ENCODE data around the gene APOLD1. TPM values are rescaled to one million over a fixed set of nuclear protein-coding genes. Genes with fewer than 3 reads are reported as not detected.
A peak's percentile ranks its signal among the peaks of the same experiment; 100 is the strongest.
"Not testable (repeated sequence)": the region's sequence is repeated elsewhere in the genome, so short reads cannot be mapped to it uniquely, and the experiment has no call there.

The APOLD1 gene
- total RNA-seq, 1 donor from 2014 or later = 10.5 TPM

- peaks cover 33% of the 10 kb centered on the region for H3K4me1 Mint-ChIP-seq (ENCODE audit: unreplicated experiment)
- H3K27ac Mint-ChIP-seq (ENCODE audit: unreplicated experiment) = no peak overlapping the region
- no peak overlapping the region for H3K4me3 Mint-ChIP-seq (ENCODE audit: unreplicated experiment)
- TF ChIP-seq, protein P1, sequence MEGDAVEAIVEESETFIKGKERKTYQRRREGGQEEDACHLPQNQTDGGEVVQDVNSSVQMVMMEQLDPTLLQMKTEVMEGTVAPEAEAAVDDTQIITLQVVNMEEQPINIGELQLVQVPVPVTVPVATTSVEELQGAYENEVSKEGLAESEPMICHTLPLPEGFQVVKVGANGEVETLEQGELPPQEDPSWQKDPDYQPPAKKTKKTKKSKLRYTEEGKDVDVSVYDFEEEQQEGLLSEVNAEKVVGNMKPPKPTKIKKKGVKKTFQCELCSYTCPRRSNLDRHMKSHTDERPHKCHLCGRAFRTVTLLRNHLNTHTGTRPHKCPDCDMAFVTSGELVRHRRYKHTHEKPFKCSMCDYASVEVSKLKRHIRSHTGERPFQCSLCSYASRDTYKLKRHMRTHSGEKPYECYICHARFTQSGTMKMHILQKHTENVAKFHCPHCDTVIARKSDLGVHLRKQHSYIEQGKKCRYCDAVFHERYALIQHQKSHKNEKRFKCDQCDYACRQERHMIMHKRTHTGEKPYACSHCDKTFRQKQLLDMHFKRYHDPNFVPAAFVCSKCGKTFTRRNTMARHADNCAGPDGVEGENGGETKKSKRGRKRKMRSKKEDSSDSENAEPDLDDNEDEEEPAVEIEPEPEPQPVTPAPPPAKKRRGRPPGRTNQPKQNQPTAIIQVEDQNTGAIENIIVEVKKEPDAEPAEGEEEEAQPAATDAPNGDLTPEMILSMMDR (IDR thresholded peaks at IDR 0.05) = no peak
- peaks cover 14% of the 10 kb centered on the region for H3K36me3 Mint-ChIP-seq (ENCODE audit: unreplicated experiment)
- DNase-seq (ENCODE audit: extremely low spot score, unreplicated experiment) = no peak
- no peaks in the 10 kb centered on the region for H3K9me3 Mint-ChIP-seq (ENCODE audit: unreplicated experiment)
- no peaks in the 10 kb centered on the region for H3K27me3 Mint-ChIP-seq (ENCODE audit: unreplicated experiment)
Measured at GRCh38 chr12:12836571-12836970, 51.1 kb downstream of the APOLD1 start.

DNA sequence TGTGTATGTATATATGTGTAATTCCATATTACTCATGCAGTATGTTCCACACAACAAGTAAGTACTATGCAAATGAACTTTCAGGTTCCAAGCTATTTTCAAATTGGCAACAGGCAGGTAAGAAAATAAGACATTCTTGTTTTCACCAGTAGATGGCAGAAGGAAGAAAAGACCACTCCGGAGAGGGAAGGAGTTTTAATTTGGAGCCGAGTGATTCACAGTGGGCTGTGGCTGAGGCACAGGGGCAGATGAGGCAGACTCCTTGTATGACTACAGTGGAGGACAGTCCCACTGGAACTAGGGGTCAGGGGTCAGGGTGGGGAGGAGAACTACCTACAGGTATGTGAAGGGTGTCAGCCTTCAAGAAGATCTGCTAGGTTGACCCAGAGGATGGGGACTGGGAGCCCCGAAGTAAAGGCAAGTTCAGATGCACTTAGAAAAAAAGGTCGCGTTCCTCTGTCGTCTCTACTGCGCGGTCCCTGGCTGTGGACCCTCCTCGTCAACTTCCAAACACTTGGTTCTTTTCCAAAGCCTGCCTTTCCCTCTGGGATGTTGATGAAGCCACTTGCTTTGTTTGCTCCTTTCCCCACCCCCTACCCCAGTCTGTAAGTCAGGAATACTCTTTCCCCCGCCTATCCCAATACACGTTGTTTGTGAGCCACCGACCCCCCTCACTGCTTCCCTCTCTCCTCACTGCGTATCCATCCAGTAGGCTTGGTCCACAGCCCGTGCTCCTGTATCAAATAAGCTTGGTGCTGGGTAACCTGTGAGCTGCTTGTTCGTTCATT, 51.8 kb downstream of the APOLD1 start:
- Mint-ChIP-seq H3K4me1 (ENCODE audit: unreplicated experiment) (peaks cover 33% of the 10 kb centered on the region), H3K9me3 (ENCODE audit: unreplicated experiment) (no peaks in the 10 kb centered on the region), H3K27ac (ENCODE audit: unreplicated experiment) (peak overlapping the region; percentile 60), H3K27me3 (ENCODE audit: unreplicated experiment) (no peaks in the 10 kb centered on the region), H3K36me3 (ENCODE audit: unreplicated experiment) (peaks cover 12% of the 10 kb centered on the region), H3K4me3 (ENCODE audit: unreplicated experiment) (no peak overlapping the region)
- no peak for DNase-seq (ENCODE audit: extremely low spot score, unreplicated experiment)
- TF ChIP-seq, protein P1 (IDR thresholded peaks at IDR 0.05) = peak; percentile 70

GRCh38 chr12:12837813-12838153, 52.3 kb downstream of the APOLD1 start:
- Mint-ChIP-seq H3K36me3 (ENCODE audit: unreplicated experiment) (peaks cover 6% of the 10 kb centered on the region), H3K27me3 (ENCODE audit: unreplicated experiment) (no peaks in the 10 kb centered on the region), H3K9me3 (ENCODE audit: unreplicated experiment) (no peaks in the 10 kb centered on the region), H3K27ac (ENCODE audit: unreplicated experiment) (peak overlapping the region; percentile 60), H3K4me1 (ENCODE audit: unreplicated experiment) (peaks cover 38% of the 10 kb centered on the region), H3K4me3 (ENCODE audit: unreplicated experiment) (no peak overlapping the region)
- TF ChIP-seq, protein P1 (IDR thresholded peaks at IDR 0.05) = no peak
- no peak for DNase-seq (ENCODE audit: extremely low spot score, unreplicated experiment)

GRCh38 chr12:12839003-12839395, 53.5 kb downstream of the APOLD1 start:
- Mint-ChIP-seq H3K4me3 (ENCODE audit: unreplicated experiment) (no peak overlapping the region), H3K4me1 (ENCODE audit: unreplicated experiment) (peaks cover 38% of the 10 kb centered on the region), H3K9me3 (ENCODE audit: unreplicated experiment) (no peaks in the 10 kb centered on the region), H3K27me3 (ENCODE audit: unreplicated experiment) (no peaks in the 10 kb centered on the region), H3K36me3 (ENCODE audit: unreplicated experiment) (no peaks in the 10 kb centered on the region), H3K27ac (ENCODE audit: unreplicated experiment) (peak overlapping the region; percentile 88)
- TF ChIP-seq, protein P1 (IDR thresholded peaks at IDR 0.05) = no peak
- DNase-seq (ENCODE audit: extremely low spot score, unreplicated experiment) = no peak

DNA sequence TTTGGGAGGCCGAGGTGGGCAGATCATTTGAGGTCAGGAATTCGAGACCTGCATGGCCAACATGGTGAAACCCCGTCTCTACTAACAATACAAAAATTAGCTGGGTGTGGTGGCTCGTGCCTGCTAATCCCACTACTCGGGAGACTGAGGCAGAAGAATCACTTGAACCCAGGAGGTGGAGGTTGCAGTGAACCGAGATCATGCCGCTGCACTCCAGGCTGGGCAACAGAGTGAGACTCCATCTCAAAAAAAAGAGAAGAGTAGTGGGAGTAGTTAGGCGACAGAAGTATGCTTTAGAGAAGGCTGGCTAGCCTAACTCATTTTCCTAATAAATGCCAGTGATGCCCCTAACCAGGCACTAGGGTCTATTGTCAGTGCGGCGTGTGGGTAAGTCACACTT, 54.0 kb downstream of the APOLD1 start:
- not testable (repeated sequence) for H3K4me3 Mint-ChIP-seq (ENCODE audit: unreplicated experiment)
- H3K4me1 Mint-ChIP-seq (ENCODE audit: unreplicated experiment) = peaks cover 38% of the 10 kb centered on the region

More for the DNA sequence above, 54.0 kb downstream of the APOLD1 start:
- H3K27ac Mint-ChIP-seq (ENCODE audit: unreplicated experiment) = peak overlapping the region; percentile 88
- H3K9me3 Mint-ChIP-seq (ENCODE audit: unreplicated experiment); H3K36me3 Mint-ChIP-seq (ENCODE audit: unreplicated experiment); H3K27me3 Mint-ChIP-seq (ENCODE audit: unreplicated experiment); DNase-seq (ENCODE audit: extremely low spot score, unreplicated experiment): not testable (repeated sequence)

All from osteocyte (in vitro differentiated cells).